ENCODE measurements around the gene ITGAL. TPM values are rescaled to one million over a fixed set of nuclear protein-coding genes. Genes with fewer than 3 reads are reported as not detected.

The ITGAL gene
- total and polyA plus RNA-seq, 2 of the 13 experiments (the other 11 are each of a cell fraction or from before 2014, with no cell fraction given): 0.86 to 1.2 TPM

- TF ChIP-seq RFX1 (IDR thresholded peaks at IDR 0.05) (peak; percentile 61; the same call in 1 of the 2 replicates), SP2 (CRISPR knock-in tag; IDR thresholded peaks at IDR 0.05) (peak; percentile 50; the same call in 1 of the 2 replicates), ZFY (CRISPR knock-in tag; IDR thresholded peaks at IDR 0.05) (peak; percentile 72), MAFG (CRISPR knock-in tag; IDR thresholded peaks at IDR 0.05) (no peak), ZNF580 (CRISPR knock-in tag; IDR thresholded peaks at IDR 0.05; ENCODE audit: borderline replicate concordance, low read depth) (peak; percentile 24; the same call in 1 of the 2 replicates), SP140L (CRISPR knock-in tag; IDR thresholded peaks at IDR 0.05; ENCODE audit: borderline replicate concordance) (0 out of 2 replicates have a peak, but pooled peaks have one; percentile 58), HES4 (CRISPR knock-in tag; IDR thresholded peaks at IDR 0.05; ENCODE audit: borderline replicate concordance) (peak; percentile 88; the same call in 1 of the 2 replicates), MAFF (IDR thresholded peaks at IDR 0.05; ENCODE audit: low read depth, low read length) (no peak), MYC (CRISPR knock-in tag; IDR thresholded peaks at IDR 0.05; ENCODE audit: borderline replicate concordance) (peak; percentile 59; the same call in 1 of the 2 replicates), ZNF121 (CRISPR knock-in tag; IDR thresholded peaks at IDR 0.05) (no peak), NFYC (CRISPR knock-in tag; IDR thresholded peaks at IDR 0.05) (peak; percentile 96), ZHX2 (IDR thresholded peaks at IDR 0.05; ENCODE audit: low read depth) (peak; percentile 63; the same call in 1 of the 2 replicates), ZHX2 (CRISPR knock-in tag; IDR thresholded peaks at IDR 0.05; ENCODE audit: borderline replicate concordance) (no peak)
- TF ChIP-seq, protein P1, sequence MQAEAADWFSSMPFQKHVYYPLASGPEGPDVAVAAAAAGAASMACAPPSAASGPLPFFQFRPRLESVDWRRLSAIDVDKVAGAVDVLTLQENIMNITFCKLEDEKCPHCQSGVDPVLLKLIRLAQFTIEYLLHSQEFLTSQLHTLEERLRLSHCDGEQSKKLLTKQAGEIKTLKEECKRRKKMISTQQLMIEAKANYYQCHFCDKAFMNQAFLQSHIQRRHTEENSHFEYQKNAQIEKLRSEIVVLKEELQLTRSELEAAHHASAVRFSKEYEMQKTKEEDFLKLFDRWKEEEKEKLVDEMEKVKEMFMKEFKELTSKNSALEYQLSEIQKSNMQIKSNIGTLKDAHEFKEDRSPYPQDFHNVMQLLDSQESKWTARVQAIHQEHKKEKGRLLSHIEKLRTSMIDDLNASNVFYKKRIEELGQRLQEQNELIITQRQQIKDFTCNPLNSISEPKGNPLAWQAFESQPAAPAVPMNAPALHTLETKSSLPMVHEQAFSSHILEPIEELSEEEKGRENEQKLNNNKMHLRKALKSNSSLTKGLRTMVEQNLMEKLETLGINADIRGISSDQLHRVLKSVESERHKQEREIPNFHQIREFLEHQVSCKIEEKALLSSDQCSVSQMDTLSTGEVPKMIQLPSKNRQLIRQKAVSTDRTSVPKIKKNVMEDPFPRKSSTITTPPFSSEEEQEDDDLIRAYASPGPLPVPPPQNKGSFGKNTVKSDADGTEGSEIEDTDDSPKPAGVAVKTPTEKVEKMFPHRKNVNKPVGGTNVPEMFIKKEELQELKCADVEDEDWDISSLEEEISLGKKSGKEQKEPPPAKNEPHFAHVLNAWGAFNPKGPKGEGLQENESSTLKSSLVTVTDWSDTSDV (CRISPR knock-in tag; IDR thresholded peaks at IDR 0.05): peak; percentile 85
- TF ChIP-seq, protein P2, sequence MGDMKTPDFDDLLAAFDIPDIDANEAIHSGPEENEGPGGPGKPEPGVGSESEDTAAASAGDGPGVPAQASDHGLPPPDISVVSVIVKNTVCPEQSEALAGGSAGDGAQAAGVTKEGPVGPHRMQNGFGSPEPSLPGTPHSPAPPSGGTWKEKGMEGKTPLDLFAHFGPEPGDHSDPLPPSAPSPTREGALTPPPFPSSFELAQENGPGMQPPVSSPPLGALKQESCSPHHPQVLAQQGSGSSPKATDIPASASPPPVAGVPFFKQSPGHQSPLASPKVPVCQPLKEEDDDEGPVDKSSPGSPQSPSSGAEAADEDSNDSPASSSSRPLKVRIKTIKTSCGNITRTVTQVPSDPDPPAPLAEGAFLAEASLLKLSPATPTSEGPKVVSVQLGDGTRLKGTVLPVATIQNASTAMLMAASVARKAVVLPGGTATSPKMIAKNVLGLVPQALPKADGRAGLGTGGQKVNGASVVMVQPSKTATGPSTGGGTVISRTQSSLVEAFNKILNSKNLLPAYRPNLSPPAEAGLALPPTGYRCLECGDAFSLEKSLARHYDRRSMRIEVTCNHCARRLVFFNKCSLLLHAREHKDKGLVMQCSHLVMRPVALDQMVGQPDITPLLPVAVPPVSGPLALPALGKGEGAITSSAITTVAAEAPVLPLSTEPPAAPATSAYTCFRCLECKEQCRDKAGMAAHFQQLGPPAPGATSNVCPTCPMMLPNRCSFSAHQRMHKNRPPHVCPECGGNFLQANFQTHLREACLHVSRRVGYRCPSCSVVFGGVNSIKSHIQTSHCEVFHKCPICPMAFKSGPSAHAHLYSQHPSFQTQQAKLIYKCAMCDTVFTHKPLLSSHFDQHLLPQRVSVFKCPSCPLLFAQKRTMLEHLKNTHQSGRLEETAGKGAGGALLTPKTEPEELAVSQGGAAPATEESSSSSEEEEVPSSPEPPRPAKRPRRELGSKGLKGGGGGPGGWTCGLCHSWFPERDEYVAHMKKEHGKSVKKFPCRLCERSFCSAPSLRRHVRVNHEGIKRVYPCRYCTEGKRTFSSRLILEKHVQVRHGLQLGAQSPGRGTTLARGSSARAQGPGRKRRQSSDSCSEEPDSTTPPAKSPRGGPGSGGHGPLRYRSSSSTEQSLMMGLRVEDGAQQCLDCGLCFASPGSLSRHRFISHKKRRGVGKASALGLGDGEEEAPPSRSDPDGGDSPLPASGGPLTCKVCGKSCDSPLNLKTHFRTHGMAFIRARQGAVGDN (CRISPR knock-in tag; IDR thresholded peaks at IDR 0.05): peak; percentile 86
Measured at GRCh38 chr16:30571445-30572322, 99.1 kb downstream of the ITGAL start, which contains the start of gene ZNF688 (continued).
